Occipital lobe (tissue), 2 donors: ENCODE results near the gene TWF2. TPM values are rescaled to one million over a fixed set of nuclear protein-coding genes. Genes with fewer than 3 reads are reported as not detected.

Experiments
- DNase-seq: peaks from one replicate; lab custom pipeline; 2025; lab: John Stamatoyannopoulos, UW
- total RNA-seq: library from RNA; depleted of rRNA; stranded (reverse); fragments of >200 nt; gene quantifications from one replicate; pipeline ENCODE4 v1.2.3, GENCODE V29; 2014

TWF2 gene
- total RNA-seq, 1 donor from 2014 or later: 24.8 TPM

- no peak for DNase-seq
Measured at GRCh38 chr3:52223449-52224408, 15.2 kb downstream of the TWF2 start.

DNA sequence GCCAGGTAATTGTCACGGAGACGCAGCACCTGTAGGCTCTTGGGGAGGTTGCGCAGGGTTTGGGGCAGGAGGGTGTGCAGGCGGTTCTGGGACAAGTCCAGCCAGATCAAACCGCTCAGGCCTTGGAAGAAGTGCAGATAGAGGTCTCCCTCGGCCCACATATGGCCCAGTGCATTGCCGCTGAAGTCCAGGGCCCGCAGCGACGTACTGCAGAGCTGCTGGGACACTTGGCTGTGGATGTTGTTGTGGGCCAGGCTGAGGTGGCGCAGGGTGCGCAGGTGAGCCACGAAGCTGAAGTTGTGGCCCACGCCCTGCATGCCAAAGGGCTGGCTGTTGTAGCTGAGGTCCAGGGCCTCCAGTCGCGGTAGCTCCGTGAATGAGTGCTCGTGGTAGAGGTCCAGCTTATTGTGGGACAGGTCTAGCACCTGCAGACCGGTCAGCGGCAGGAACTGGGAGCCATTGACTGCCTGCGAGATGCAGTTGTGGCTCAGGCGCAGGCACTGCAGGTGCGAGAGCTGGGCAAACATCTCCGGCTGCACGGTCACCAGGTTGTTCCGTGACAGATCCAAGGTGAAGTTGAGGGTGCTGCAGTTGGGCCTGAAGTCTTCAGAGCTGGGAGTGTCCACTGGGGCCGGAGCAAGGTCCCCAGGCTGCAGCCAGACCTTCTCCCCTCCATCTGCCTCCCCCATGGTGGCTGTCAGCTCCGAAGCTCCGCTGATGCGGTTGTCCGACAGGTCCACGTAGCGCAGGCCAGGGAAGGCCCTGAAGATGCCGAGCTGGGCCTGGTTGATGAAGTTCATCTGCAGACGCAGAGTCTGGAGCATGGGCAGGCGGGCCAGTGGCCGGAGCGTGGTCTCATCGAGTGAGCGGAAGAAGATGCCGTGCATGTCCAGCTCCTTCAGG lies 16.4 kb downstream of the TWF2 start:
- DNase-seq: no peak

DNA sequence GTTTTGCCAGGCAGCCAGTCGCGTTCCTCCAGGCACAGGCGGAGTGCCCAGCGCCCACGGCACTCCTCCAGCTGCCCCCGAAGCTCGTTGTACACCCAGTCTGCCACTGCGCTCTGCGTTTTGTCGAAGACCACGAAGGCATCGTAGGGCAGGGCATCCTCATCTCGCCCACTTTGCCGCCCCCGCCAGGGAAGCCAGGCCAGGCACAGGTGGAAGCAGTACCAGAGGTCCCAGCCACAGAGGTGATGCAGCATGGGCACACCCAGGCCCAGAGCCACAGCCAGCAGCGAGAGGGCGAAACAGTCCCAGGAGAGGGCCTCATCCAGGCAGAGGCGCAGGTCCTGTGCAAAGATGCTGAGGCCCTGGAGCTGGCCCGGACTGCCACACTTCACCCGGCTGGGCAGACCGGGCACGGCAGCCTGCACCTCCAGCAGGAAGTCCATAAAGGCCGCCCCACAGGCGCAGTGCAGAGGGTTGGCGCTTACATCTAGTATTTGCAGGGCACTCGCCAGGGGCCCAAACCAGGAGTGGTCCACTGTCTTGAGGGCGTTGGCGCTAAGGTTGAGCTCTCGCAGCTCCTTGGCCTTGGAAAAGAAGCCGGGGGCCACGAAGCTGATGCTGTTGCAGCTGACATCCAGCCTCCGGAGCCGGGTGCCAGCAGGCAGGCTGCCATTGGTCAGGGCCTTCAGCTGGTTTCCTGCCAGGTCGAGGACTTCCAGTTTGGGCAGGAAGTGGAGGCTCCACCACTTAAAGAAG lies 17.2 kb downstream of the TWF2 start:
- DNase-seq: no peak

GRCh38 chr3:52221141-52221562 lies 17.8 kb downstream of the TWF2 start:
- no peak for DNase-seq

- peak; percentile 67 for DNase-seq
Measured at GRCh38 chr3:52220380-52221026, 18.5 kb downstream of the TWF2 start.

DNA sequence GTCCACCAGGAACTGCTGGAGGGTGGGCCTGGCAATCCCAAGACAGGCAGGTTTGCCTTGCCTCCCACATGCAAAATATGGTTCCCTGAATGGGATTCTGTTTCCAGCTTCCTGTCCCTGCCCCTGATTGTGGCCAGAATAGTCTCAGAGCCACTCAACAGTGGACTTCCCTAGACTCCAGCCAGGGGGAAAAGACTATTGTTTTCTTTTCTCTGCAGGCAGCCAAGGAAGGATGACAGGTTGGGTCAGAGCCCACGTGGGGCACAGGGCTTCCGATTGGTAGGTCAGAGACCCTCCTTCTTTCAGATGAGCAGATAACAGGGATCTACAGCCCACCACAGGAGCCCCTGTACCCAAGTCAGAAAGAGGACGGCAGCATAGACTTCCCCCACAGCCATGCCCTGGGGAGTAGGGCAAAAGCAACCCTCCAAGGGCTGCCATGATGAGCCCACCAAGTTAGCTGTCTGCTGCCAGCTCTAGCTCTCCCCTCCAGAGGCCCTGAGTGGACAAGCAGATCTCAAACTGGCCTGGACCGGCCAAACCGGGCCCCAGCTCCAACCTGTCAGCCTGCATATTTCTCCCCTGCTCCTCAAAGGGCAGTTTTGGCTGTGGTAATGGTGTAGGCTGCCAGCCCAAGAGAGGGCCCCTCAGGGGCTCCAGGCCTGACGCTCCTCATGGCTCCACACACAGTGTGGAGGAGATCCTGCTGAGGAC lies 19.9 kb downstream of the TWF2 start:
- no peak for DNase-seq

DNA sequence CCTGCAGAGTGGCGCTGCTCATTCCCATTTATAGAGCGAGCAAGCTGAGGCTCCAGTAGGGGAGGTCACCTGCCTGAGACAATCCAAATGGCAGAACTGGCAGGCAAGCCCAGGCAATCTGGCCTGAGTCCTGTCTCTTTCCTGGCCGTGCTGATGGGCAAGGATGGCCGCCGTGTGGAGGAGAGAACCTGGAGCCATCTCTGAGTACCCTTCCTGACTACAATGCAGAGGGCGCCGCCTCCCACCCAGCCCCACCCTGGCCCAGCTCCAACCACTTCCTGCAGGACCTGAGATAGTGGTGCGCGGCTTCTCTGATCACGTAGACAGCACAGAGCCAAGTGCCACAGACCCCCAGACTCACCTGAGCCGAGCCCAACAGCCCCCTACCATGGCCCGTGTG lies 20.5 kb downstream of the TWF2 start:
- DNase-seq: no peak

- no peak for DNase-seq
Measured at GRCh38 chr3:52218026-52218425, 20.9 kb downstream of the TWF2 start.

GRCh38 chr3:52217409-52217805 lies 21.6 kb downstream of the TWF2 start:
- no peak for DNase-seq

GRCh38 chr3:52216585-52217408 lies 22.2 kb downstream of the TWF2 start:
- no peak for DNase-seq

DNA sequence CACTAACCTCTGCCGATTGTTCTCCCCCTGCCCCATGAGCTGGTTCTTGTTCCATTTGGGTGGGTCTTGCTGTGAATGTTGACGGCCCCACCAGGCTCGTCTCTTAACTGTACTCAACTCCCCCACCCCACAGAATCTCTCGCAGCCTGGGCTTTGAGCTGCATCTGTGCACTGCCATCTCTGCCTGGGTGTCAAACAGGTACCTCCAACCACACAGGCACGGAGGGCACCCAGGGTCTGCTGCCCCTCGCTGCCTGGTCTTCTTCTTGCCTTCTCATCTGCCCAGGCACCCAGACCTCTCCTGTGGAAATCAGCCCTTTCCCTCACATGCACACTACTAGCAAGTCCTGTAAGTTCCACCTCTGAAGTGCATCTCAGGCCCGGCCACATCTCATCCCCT lies 23.6 kb downstream of the TWF2 start:
- DNase-seq: no peak

GRCh38 chr3:52213901-52214300 lies 25.1 kb downstream of the TWF2 start:
- DNase-seq: no peak

GRCh38 chr3:52213005-52213404 lies 26.0 kb downstream of the TWF2 start:
- no peak for DNase-seq

DNA sequence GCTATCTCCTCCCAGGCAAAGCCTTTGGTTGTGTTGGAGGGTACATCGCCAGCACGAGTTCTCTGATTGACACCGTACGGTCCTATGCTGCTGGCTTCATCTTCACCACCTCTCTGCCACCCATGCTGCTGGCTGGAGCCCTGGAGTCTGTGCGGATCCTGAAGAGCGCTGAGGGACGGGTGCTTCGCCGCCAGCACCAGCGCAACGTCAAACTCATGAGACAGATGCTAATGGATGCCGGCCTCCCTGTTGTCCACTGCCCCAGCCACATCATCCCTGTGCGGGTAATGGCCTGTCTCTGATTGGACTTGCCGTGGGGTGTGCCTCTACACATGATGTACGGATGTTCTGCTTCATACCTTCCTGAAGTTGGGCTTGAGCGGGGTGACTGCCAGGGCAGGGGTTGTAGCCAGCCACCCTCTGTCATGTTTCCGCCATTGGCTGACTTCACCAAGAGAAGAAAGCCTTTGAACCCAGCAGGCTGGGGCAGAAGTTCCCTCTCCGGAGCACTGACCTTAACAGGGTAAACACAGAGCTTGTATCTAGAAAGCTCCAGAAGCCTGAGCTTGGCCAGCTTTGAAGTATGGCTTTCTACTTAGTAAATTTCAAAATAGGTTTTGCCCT lies 27.6 kb downstream of the TWF2 start:
- no peak for DNase-seq

DNA sequence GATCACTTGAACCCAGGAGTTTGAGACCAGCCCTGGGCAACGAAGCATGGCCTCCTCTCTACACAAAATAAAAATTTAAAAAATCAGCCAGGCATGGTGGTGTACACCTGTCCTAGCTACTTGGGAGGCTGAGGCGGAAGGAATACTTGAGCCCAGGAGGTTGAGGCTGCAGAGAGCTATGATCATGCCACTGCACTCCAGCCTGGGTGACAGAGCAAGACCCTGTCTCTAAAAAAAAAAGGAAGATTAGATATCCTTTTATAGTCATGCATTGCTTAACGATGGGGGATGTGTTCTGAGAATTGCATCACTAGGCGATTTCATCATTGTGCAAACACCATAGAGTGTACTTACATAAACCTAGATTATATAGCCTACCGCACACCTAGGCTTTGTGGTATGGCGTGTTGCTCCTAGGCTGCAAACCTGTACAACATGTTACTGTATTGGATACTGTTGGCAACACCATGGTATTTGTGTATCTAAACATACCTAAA lies 28.4 kb downstream of the TWF2 start:
- DNase-seq: no peak

- no peak for DNase-seq
Measured at GRCh38 chr3:52210037-52210436, 28.9 kb downstream of the TWF2 start.

DNA sequence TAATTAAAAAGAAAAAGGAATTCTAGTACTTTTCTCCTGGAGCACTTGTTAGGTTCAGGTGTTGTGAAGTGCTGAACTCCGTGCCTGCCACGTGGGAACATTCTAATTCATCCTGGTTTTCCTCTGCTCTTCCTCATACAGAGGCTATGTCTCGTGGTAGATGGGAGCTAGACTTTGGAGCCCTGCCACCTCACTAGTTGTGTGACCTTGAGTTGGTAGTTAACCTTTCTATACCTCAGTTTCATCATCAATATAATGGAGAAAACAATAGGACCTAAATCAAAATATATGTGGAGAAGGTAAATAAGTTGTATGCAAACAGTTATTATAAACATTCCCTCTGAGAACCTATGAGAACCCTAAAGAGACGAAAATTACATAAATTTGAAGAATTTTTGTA lies 30.4 kb downstream of the TWF2 start:
- DNase-seq: no peak

DNA sequence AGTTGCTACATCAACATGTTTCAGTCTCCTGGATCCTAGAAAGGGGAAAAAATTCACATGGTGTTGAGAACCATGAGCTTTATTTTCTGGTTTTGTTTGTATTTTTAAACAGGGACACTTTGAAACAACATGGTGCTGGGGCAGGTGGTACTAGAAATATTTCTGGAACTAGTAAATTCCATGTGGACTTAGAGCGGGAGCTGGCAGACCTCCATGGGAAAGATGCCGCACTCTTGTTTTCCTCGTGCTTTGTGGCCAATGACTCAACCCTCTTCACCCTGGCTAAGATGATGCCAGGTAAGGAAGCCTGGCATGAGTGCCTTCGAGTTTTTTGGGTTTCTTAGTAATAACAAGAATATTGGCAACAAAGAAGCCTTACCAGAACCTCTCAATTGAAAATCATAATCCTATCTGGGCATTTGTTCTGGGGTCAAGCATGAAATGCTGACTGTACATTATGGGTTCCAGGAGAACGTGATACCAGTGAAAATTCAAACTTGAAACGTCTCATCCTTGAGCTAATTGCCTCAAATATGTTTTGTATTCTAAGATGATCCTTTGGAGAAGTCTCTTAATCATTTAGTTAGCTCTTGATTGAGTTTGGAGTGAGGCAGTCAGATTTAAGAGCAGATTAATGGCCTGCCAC lies 33.1 kb downstream of the TWF2 start:
- DNase-seq: no peak
